Hematopoietic multipotent progenitor cell treated with erythropoietin and hydrocortisone succinate and interleukin-3 and kit ligand, for 6 days (in vitro differentiated cells): ENCODE data around the gene SUV39H2.
"Not testable (repeated sequence)": the region's sequence is repeated elsewhere in the genome, so short reads cannot be mapped to it uniquely, and the experiment has no call there.

Source experiments
- DNase-seq: peaks from one replicate; pipeline ENCODE4 v3.0.0-alpha.2; 2015

SUV39H2 gene

DNA sequence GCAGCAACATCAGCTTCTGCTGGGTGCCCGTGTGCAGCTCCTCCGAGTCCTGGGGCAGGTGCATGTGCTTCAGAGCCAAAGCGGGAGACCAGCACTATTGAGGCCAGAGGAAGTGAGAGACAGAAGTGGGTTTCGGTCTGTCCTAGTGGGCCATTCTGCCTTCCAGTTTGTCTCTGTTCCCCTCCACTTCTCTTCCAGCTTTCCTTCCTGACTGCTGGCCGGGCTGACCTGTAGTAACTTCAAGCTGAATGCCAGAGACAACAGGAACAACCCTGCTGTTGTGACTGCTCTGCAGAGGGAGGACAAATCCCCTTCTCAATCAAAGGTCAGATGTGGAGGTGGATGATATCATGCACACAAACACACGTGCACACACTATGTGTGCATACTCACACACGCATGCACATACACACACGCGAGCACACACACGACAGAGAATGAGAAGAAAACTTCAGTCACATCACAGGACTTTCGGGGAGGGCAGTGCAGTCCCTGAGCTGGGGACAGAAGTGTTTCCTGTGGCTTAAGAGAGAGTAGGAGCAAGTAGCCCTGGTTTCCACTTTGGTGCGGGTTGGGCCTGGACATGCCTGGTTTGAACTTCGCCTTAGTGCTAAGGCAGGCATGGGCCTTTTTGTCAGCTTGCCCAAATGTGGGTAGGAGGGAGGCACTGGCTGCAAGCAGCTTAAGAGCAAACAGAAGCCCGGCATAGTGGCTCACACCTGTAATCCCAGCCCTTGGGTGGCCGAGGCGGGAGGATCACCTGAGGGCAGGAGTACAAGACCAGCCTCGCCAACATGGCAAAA, 63.7 kb downstream of the SUV39H2 start:
- not testable (repeated sequence) for DNase-seq

DNA sequence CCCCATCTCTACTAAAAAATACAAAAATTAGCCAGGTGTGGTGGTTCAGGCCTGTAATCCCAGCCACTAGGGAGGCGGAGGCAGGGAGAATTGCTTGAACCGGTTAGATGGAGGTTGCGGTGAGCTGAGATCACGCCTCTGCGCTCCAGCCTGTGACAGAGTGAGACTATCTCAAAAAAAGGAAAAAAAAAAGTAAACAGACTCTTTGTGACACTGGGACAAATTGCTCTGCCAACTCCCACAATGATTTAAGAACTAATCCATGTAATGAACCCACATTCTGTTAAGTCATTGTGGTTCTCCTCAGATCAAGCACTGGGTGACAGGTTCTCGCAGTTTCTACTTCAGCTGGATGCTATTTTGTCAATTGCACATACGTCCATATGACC, 64.3 kb downstream of the SUV39H2 start:
- DNase-seq, result not testable (repeated sequence)

DNA sequence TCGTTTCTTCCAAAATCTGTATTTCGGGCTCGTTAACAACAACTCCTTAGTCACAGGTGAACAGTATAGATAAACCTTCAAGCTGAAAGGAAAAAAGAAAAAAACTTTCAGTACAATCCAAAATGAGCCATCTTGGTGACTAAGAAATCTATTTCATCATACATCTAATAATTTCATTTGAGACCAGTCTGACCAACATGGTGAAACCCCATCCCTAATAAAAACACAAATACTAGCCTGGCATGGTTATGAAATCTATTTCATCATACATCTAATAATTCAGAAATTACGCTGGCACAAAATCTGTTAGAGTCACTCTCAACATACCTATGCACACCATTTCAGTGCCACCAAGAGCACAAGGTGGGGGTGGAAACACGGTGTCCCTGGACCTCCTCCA, 66.4 kb downstream of the SUV39H2 start:
- no peak for DNase-seq

- DNase-seq, result no peak
These were observed 68.6 kb downstream of the SUV39H2 start for GRCh38 chr10:14947268-14947667.

DNA sequence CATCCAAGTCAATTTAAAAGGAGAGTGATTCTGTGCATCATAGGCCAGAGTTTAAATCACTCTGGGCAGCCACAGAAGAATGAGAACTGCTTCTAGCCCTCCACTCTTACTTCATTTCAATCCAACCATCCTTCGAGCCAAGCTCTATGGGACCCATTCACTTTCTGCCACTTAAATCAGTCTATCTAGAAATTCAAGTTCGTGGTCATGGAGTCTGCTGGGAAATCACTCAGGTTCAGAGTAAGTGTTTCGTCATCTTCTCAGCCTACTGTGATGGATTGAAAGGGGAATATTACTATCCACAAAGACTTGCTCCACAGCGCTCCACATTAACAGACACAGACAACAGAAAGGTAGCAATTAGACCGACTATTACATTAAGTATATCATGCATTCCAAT, 70.6 kb downstream of the SUV39H2 start:
- no peak for DNase-seq

DNA sequence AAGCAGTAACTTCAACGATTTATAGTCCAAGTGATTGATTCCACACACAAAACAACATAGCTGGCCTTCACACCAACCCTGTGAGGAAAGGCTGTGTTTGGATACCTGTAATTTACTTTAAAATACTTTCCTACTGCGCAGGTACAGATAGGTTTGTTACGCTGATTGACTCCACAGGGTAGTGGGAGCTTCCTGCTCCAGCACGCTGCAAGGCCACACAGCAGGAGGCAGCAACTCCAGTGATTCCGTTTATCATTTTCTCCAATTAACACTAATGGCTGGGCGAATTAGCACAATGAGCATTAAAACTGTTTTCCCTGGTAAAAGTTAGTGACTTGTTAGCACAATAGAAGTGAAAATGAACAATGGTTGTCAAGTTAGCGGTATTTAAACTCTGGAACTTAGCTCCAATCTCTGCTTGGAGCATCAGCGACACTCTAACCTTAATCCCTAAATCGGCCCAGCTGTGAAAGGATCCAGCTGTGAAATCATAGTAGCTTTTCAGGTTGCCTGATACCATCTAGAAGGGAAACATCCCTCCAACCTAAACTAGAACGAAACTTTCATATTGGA, 74.3 kb downstream of the SUV39H2 start:
- no peak for DNase-seq

- peak; percentile 61 for DNase-seq
These were observed 74.8 kb downstream of the SUV39H2 start for GRCh38 chr10:14953424-14954000.
